Measurements from ENCODE around the gene ALPL.

The ALPL gene

DNA sequence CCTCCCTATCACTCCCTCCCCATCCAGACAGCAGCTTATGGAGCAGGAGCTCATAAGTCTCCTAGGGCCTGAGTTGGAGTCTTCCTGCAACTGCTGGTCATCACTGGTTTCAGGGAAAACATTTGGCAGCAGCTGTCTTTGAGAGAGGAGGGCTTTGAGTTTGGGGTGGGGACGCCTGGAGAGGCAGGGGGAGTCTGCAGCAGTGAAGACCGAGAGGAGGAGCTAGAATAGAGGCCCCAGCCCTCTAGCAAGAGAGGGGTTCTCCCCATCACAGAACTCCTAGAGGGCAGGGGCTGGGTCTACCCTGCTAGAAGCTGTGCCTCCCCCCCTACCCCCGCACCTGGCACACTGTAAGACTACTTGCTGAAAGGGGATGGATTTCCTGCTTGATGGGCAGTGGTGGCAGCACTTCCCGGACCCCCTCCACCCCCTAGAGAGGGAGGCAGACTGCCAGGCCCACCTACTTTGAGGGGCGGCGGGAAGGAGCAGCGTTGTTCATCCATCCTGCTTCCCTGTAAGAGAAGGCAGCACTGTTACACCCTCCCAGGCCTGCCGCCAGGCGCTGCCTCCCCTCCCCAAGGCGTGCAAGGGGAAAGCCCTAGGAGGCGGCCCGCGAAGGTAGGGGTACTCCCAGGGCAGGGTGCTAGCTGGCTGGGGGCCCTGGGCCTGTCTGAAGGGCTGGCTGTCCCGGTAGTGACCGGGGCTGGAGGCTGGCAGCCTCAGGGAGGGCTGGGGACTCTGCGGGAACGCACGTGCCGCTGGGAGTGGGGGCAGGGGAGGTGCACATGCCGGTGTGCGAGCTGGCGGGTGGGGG lies 109.5 kb downstream of the ALPL start:
- no peak for DNase-seq (ENCODE audit: low read depth in 2 of 2)

- DNase-seq (ENCODE audit: low read depth in 2 of 2): no peak
Observed at GRCh38 chr1:21619375-21619947, 110.2 kb downstream of the ALPL start.

GRCh38 chr1:21620011-21620410 lies 110.8 kb downstream of the ALPL start:
- DNase-seq (ENCODE audit: low read depth in 2 of 2): no peak

DNA sequence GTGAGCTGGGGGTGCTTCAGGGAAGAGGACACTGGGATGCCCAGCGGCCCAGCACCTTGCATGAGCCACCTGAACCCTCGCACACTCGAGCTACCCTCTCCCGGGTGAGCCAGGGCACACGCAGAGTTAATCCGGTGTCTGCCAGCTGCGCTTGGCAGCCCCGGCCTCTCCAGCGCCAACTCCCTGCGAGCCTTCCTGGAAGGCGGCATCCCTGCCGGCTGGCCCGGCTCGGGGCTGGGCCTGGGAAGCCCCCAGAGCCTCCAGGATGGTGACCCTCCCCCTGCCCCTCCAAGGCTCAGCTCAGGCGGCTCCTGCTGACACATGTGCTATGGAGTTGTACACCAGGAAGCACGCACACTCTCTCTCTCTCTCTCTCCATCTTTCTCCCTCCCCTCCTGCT lies 111.3 kb downstream of the ALPL start:
- DNase-seq (ENCODE audit: low read depth in 2 of 2): no peak

- DNase-seq (ENCODE audit: low read depth in 2 of 2): no peak
Observed at GRCh38 chr1:21621051-21621450, 111.8 kb downstream of the ALPL start.

- no peak for DNase-seq (ENCODE audit: low read depth in 2 of 2)
Observed at GRCh38 chr1:21621761-21622436, 112.7 kb downstream of the ALPL start.

- DNase-seq (ENCODE audit: low read depth in 2 of 2): peak; percentile 22 to 43
Observed at GRCh38 chr1:21622466-21623315, 113.5 kb downstream of the ALPL start.

GRCh38 chr1:21623410-21623961 lies 114.3 kb downstream of the ALPL start:
- no peak for DNase-seq (ENCODE audit: low read depth in 2 of 2)

- DNase-seq (ENCODE audit: low read depth in 2 of 2): no peak
Observed at GRCh38 chr1:21624571-21625389, 115.6 kb downstream of the ALPL start.

DNA sequence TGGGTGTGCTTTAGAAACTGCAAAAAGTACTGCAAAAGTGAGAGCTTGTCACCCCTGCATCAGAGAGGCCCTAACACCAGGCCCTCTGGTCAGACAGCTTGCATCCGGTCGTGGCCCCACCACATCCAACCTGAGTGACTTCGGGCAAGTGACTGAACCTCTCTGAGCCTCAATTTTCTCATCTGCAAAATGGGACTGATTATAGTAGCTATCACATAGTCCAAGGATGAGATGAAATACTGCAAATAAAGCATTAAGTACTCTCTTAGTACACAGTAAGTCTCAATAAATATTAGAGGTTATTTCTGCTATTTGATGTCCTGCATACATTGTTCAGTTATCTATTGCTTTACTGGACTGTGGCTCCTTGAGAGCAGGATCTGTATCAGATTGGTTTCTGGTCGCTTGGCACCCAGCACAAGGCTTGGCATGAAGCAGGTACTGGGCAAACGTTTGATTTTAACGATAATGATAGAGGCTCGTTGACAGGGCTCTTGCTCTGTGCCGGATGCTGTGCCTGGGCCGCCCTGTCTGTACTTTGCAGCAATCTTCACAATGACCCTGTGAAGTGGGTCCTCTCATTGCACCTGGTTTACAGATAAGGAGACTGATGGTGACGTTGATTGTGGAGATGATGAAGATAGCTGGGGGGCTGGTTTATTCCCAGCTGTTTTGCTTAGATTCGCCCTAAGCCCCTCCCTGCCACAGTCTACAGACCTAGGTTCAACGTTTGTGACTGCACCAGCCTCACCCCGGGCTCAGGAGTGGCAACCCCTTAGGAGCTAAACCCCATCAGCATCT lies 116.4 kb downstream of the ALPL start:
- no peak for DNase-seq (ENCODE audit: low read depth in 2 of 2)

GRCh38 chr1:21626921-21627339 lies 117.7 kb downstream of the ALPL start:
- DNase-seq (ENCODE audit: low read depth in 2 of 2): no peak
